Measurements from ENCODE around the gene IL3RA. TPM values are rescaled to one million over a fixed set of nuclear protein-coding genes. Genes with fewer than 3 reads are reported as not detected.
"Not testable (repeated sequence)": the region's sequence is repeated elsewhere in the genome, so short reads cannot be mapped to it uniquely, and the experiment has no call there.

Gene IL3RA
- total RNA-seq, 1 donor from 2014 or later = 3.8 TPM

GRCh38 chrX:1330605-1331004 is 6.0 kb upstream of the IL3RA start:
- DNase-seq (ENCODE audit: low spot score) = no peak

- DNase-seq (ENCODE audit: low spot score) = not testable (repeated sequence)
These were observed 4.2 kb upstream of the IL3RA start for GRCh38 chrX:1332433-1332832.

DNA sequence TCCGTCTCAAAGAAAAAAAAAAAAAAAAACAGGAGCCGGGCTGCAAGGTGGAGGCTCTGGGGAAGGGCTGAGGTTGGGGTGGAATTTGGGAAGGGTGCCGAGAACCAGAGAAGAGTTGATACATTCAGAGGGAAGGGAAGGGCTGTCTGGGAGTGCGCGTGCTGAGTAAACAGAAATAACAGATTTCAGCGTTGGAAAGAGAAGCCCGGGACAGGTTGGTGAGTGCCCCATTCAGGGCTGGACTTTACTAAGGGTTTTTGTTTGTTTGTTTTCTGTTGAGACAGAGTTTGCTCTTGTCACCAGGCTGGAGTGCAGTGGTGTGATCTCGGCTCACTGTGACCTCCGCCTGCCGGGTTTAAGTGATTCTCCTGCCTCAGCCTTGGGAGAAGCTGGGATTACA is 1.7 kb upstream of the IL3RA start:
- DNase-seq (ENCODE audit: low spot score) = no peak

DNA sequence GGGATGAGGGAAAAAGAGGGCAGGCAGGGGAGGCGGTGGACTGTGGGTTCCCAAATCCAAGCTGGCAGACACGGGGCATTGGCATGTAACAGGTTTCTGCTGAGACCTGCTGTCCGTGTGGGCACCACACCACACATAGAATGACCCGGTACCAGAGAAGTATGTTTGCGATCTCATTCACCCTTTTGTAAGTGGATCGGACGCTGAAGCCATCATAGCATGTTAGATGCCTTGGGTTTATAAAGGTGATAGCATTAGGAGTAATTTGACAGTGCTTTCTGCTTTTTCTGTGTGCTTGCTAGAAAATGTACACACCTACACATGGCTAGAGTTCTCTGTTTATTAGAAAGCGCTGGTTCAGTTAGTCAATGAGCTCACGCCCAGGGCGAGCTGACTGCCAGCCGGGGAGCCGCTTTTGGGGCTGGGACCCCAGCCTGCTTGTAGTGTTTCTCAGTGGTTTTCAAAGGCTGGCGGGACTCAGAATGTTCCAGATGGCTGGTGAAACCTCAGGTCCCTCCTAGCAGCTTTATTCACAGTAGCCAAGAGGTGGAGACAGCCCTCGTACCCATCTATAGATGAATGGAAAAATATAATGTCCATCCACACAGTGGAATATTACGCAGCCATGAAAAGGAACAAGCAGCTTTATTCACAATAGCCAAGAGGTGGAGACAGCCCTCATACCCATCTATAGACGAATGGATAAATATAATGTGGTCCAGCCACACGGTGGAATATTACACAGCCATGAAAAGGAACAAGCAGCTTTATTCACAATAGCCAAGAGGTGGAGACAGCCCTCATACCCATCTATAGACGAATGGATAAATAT is 579 bp downstream of the IL3RA start:
- no peak for DNase-seq (ENCODE audit: low spot score)

- DNase-seq (ENCODE audit: low spot score) = no peak
These were observed 5.1 kb downstream of the IL3RA start for GRCh38 chrX:1341545-1342184.

- not testable (repeated sequence) for DNase-seq (ENCODE audit: low spot score)
These were observed 13.0 kb downstream of the IL3RA start for GRCh38 chrX:1349606-1350005.

GRCh38 chrX:1351981-1352714 is 15.6 kb downstream of the IL3RA start:
- DNase-seq (ENCODE audit: low spot score) = no peak

- no peak for DNase-seq (ENCODE audit: low spot score)
These were observed 17.7 kb downstream of the IL3RA start for GRCh38 chrX:1354036-1355019.

DNA sequence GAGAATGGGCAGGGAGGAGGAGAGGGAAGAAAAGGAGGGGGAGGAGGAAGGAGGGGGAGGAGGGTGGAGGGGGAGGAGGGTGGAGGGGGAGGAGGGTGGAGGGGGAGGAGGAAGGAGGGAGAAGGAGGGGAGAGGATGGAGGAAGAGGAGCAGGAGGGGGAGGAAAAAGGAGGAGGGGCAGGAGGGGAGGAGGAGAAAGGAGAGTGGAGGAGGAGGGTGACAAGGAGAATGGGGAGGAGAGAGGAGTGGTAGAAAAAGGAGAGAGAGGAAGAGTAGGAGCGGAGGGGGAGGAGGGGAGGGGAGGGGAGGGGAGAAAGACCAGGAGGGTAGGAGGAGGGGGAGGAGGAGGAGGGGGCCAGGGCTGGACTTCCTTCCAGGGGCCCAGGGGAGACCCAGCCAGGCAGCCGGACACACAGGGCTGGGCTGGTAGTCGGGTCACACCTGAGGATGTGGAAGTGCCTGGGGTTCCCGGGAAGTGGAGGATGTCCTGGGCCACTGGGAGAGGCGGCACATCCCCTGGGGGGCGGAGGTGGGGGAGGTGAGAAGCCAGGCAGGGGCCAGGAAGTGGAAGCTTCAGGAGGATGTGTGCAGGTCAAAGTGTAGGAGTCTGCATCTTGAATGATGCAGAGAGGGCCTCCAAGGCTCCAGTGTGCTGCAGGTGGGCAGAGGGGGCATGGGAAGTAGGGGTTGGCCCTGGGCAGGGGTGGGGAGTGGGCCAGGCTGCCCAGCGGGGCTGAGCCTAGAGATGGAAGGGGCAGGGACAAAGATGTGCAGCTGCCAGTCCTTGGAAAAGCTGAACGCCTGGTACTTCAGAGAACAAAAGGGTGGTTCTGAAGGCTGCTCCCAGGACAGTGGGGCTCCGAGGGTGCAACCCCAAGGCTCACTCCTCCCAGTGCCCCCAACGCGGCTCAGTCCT is 18.8 kb downstream of the IL3RA start:
- no peak for DNase-seq (ENCODE audit: low spot score)

- no peak for DNase-seq (ENCODE audit: low spot score)
These were observed 21.4 kb downstream of the IL3RA start for GRCh38 chrX:1357993-1358392.

DNA sequence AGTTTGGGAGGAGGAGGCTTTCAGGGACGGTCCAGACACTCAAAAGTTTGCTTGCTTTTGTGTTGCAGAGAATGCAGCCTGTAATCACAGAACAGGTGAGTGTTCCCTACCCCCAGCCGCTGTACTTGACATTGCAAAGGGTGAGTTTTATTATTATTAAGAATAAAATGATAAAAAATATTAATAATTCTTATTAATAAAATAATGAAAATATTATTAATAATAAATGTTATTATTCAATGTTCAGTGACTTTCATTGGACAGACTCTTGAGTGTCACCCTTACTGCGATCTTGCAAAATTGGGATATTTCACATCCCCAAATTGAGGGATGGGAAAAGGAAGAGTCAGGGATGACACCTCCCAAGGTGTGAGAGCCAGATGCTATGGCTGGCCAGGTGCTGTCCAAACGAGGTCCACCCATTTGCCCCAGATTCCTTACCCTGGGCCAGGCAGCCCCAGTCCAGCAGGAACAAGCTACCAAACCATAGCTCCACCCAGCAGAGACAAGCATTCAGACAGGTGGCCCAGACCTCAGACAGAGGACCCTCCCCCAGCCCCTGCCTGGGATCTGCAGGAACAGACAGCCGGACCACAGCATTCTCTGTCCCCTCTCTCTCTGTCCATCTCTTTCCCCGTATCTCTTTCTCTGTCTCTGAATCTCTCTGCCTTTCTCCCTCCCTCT is 22.4 kb downstream of the IL3RA start:
- no peak for DNase-seq (ENCODE audit: low spot score)

- no peak for DNase-seq (ENCODE audit: low spot score)
These were observed 22.9 kb downstream of the IL3RA start for GRCh38 chrX:1359477-1359873.

GRCh38 chrX:1360171-1360570 is 23.6 kb downstream of the IL3RA start:
- no peak for DNase-seq (ENCODE audit: low spot score)

GRCh38 chrX:1361275-1361674 is 24.7 kb downstream of the IL3RA start:
- no peak for DNase-seq (ENCODE audit: low spot score)

DNA sequence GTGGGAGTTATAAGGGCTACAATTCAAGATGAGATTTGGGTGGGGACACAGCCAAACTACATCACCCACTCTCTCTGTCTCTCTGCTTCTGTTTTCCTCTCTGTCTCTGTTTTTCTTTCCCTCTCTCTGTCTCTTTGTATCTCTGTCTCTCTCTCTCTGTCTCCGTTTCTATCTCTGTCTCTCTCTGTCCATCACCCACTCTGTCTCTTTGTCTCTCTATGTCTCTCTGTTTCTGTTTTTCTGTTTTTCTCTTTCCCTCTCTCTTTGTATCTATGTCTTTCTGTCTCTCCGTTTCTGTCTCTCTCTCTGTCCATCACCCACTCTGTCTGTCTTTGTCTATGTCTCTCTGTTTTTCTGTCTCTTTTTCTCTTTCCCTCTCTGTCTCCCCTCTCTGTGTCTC is 25.3 kb downstream of the IL3RA start:
- DNase-seq (ENCODE audit: low spot score) = no peak

DNA sequence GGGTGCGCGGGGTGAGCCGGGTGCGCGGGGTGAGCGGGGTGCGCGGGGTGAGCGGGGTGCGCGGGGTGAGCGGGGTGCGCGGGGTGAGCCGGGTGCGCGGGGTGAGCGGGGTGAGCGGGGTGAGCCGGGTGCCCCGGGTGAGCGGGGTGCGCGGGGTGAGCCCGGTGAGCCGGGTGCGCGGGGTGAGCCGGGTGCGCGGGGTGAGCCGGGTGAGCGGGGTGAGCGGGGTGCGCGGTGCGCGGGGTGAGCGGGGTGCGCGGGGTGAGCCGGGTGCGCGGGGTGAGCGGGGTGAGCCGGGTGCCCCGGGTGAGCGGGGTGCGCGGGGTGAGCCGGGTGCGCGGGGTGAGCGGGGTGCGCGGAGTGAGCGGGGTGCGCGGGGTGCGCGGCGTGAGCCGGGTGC is 29.8 kb downstream of the IL3RA start:
- not testable (repeated sequence) for DNase-seq (ENCODE audit: low spot score)

GRCh38 chrX:1368385-1368698 is 31.8 kb downstream of the IL3RA start:
- DNase-seq (ENCODE audit: low spot score) = no peak

DNA sequence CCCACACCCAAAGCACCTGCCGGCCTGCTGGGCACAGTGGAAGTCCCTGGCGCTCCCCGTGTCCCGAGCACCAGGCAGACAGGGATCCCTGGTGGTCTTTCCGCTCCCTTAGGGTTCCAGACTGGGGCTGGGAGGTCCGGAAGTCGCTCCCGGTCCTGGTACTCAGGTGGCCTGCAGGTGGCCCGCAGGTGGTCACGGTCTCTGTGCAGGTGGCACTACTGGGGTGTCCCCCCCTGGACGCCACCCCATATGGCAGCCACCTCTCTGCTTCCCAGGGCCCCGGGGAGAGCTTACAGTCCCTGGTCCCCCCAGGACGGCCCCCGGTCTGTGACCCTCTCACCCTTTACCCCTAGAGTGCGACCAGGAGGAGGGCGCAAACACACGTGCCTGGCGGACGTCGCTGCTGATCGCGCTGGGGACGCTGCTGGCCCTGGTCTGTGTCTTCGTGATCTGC is 41.7 kb downstream of the IL3RA start:
- no peak for DNase-seq (ENCODE audit: low spot score)

DNA sequence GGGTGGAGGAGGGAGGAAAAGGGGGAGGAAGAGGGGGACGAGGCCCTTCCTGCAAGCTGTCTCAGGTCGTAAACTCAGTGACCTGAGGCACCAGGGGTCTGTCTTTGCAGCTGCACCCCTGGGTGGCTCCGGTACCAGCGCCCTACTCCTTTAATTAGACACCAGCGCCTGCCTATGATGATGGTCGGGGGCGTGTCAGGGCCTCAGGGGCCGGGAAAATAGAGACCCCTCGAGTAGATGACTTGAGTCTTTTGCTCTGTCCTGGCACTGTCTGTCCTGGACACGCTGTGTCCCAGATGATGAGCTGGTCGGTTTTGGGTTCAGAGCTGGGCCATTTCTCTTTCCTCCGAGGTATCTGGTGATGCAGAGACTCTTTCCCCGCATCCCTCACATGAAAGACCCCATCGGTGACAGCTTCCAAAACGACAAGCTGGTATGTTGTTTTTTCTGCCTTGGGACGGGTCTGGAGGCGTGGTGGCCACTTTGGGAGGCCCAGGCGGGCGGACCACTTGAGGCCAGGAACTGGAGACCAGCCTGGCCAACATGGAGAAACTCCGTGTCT is 44.2 kb downstream of the IL3RA start:
- no peak for DNase-seq (ENCODE audit: low spot score)

All from mucosa of gallbladder (tissue), 1 donor.